ENCODE measurements around the gene CELSR3.
A peak's percentile ranks its signal among the peaks of the same experiment; 100 is the strongest.

Gene CELSR3

GRCh38 chr3:48656841-48657281 lies 5.8 kb downstream of the CELSR3 start:
- peak; percentile 17 to 32 for DNase-seq

- peak; percentile 84 to 88 for DNase-seq
These were observed 6.4 kb downstream of the CELSR3 start for GRCh38 chr3:48656061-48656840.

GRCh38 chr3:48655606-48656005 lies 7.1 kb downstream of the CELSR3 start:
- peak; percentile 62 to 76 for DNase-seq

GRCh38 chr3:48655063-48655462 lies 7.6 kb downstream of the CELSR3 start:
- DNase-seq, result no peak

- DNase-seq, result no peak
These were observed 9.6 kb downstream of the CELSR3 start for GRCh38 chr3:48652923-48653715.

GRCh38 chr3:48651771-48652170 lies 10.9 kb downstream of the CELSR3 start:
- no peak for DNase-seq

- DNase-seq, result no peak
These were observed 12.0 kb downstream of the CELSR3 start for GRCh38 chr3:48650723-48651122.

GRCh38 chr3:48648188-48648850 lies 14.4 kb downstream of the CELSR3 start:
- DNase-seq, result no peak

- no peak for DNase-seq
These were observed 15.0 kb downstream of the CELSR3 start for GRCh38 chr3:48647714-48648113.

GRCh38 chr3:48644898-48645760 lies 17.6 kb downstream of the CELSR3 start:
- no peak for DNase-seq

- no peak for DNase-seq
These were observed 20.1 kb downstream of the CELSR3 start for GRCh38 chr3:48642605-48643004.

GRCh38 chr3:48641396-48641795 lies 21.3 kb downstream of the CELSR3 start:
- DNase-seq, result no peak

- DNase-seq, result no peak
These were observed 22.6 kb downstream of the CELSR3 start for GRCh38 chr3:48639944-48640606.

GRCh38 chr3:48637305-48637704 lies 25.4 kb downstream of the CELSR3 start:
- no peak for DNase-seq

GRCh38 chr3:48636149-48636655 lies 26.5 kb downstream of the CELSR3 start:
- DNase-seq, result no peak

- peak; percentile 88 to 91 for DNase-seq
These were observed 27.3 kb downstream of the CELSR3 start, which contains the start of gene SLC26A6 for GRCh38 chr3:48635222-48636021. Gene SLC26A6, minus strand, starts transcription at chr3:48635461. Its CDS starts 68 bp downstream, at chr3:48635393.

GRCh38 chr3:48634661-48635221 lies 27.9 kb downstream of the CELSR3 start:
- peak; percentile 51 to 56 for DNase-seq

GRCh38 chr3:48633743-48634142 lies 28.9 kb downstream of the CELSR3 start:
- DNase-seq, result no peak

GRCh38 chr3:48633256-48633655 lies 29.4 kb downstream of the CELSR3 start:
- DNase-seq, result no peak
